GM12865 (cell line): Measurements from ENCODE around the gene TANK.
A peak's percentile ranks its signal among the peaks of the same experiment; 100 is the strongest.

ENCODE experiments used
- DNase-seq: peaks from one replicate; pipeline ENCODE4 v3.0.0; 2010; ENCODE audit warnings: low read depth
- H3K4me3 ChIP-seq: 2 replicates; pipeline ENCODE4 v1.5.1; 2011; ENCODE audit warnings: mild to moderate bottlenecking, low read depth, low read length, control low read depth
- CTCF ChIP-seq: IDR thresholded peaks from 2 replicates; pipeline ENCODE4 v1.5.1; 2011; ENCODE audit warnings: low read length, control low read depth, low read depth, inconsistent platforms; ENCODE audit not compliant: insufficient read depth; ENCODE audit errors: missing control alignments

Gene TANK

GRCh38 chr2:161217597-161218185, 57.5 kb downstream of the TANK start:
- DNase-seq = no peak

GRCh38 chr2:161219211-161219610, 59.0 kb downstream of the TANK start:
- no peak overlapping the region for H3K4me3 ChIP-seq
- no peak for DNase-seq
- no peak for TF ChIP-seq CTCF

More at GRCh38 chr2:161217597-161218185, 57.5 kb downstream of the TANK start:
- H3K4me3 ChIP-seq = no peak overlapping the region
- no peak for TF ChIP-seq CTCF

DNA sequence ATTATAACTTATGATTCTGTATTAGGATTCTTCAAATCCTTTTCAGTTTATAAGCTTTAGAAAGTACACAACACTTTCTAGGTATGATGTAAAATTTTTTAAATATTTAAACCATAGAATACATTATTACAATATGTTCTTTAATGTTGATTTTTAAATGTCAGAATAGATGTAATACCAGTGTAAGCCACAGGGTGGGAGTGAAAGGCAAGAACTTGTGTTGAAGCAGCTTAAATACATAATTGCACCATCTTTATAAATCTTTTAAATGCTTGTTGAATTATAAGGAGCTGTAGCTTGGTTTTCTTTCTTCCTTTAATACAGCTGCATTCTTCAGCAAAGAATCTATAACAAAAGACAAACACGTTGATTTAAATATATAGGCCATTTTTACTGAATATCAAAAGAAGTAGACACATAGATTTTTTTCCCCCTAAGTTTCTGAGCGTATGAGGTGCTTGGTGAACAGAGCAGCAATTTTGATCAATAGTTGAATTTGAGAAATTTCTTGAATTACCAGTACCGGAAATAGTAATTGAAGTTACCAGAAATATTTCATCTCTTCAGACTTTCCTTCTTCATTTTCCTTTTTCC, 63.0 kb downstream of the TANK start:
- DNase-seq = peak; percentile 58
- TF ChIP-seq CTCF = peak; percentile 48
- no peak overlapping the region for H3K4me3 ChIP-seq

GRCh38 chr2:161228511-161229240, 68.4 kb downstream of the TANK start:
- TF ChIP-seq CTCF = no peak
- DNase-seq = no peak
- H3K4me3 ChIP-seq = no peak overlapping the region

GRCh38 chr2:161230959-161231358, 70.7 kb downstream of the TANK start:
- no peak overlapping the region for H3K4me3 ChIP-seq
- no peak for TF ChIP-seq CTCF
- no peak for DNase-seq

DNA sequence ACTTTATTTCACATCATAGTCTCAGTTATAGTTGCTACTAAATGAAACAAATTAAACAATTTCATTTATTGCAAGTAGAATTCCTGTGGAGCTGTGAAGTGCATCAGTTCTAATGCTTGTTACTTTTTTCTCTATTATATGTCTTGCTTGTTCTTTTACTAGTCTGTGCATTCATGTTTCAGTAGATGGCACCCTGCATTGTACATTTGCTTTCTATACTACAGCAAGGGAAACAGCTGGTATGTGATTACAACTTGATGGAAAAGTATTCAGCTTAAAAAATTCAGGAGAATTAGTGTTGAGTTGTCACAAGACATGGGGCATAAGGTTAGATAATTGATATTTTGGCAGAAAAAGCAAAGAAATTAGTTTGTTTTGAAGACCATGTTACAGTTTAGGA, 72.3 kb downstream of the TANK start:
- DNase-seq = no peak
- H3K4me3 ChIP-seq = no peak overlapping the region
- TF ChIP-seq CTCF = no peak

DNA sequence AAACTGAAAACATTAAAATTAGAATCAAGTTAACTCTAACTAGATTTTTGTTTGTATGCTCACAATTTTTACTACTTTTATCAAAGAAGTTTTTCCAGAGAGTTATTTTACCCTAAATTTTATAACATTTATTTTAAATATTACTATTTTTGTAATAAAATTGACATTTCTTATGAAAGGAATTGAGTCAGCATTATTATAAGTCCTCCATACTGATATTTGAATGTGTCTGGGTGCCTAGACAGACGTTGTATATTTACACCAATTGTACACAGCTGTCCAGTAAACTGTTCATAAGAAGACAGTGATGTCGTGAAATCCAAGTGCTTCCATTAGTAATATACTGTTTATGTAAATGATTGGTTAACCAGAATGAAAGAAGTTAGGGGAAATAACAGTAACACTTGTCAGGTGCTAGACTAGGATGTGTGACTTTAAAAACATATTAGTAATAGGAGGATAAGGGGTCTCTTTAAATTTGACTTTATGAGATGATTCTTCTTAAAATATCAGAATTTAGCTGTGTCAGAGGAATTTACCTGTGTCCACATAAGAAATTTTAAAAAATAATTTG, 73.7 kb downstream of the TANK start:
- H3K4me3 ChIP-seq = no peak overlapping the region

More for the DNA sequence above, 73.7 kb downstream of the TANK start:
- DNase-seq = peak; percentile 17
- no peak for TF ChIP-seq CTCF
